ENCODE measurements around the gene PIRT.

Gene PIRT

GRCh38 chr17:10821770-10822169, 16.1 kb downstream of the PIRT start:
- DNase-seq (ENCODE audit: low read depth, low spot score): no peak

GRCh38 chr17:10821054-10821453, 16.8 kb downstream of the PIRT start:
- DNase-seq (ENCODE audit: low read depth, low spot score): no peak

GRCh38 chr17:10815319-10815718, 22.6 kb downstream of the PIRT start:
- no peak for DNase-seq (ENCODE audit: low read depth, low spot score)

- no peak for DNase-seq (ENCODE audit: low read depth, low spot score)
These were observed 23.8 kb downstream of the PIRT start for GRCh38 chr17:10814075-10814474.

- no peak for DNase-seq (ENCODE audit: low read depth, low spot score)
These were observed 25.2 kb downstream of the PIRT start for GRCh38 chr17:10812674-10813073.

GRCh38 chr17:10809605-10810004, 28.3 kb downstream of the PIRT start:
- no peak for DNase-seq (ENCODE audit: low read depth, low spot score)

- DNase-seq (ENCODE audit: low read depth, low spot score): no peak
These were observed 30.2 kb downstream of the PIRT start for GRCh38 chr17:10807704-10808128.

GRCh38 chr17:10806545-10807262, 31.2 kb downstream of the PIRT start:
- no peak for DNase-seq (ENCODE audit: low read depth, low spot score)

- DNase-seq (ENCODE audit: low read depth, low spot score): no peak
These were observed 32.0 kb downstream of the PIRT start for GRCh38 chr17:10805911-10806310.

- no peak for DNase-seq (ENCODE audit: low read depth, low spot score)
These were observed 33.3 kb downstream of the PIRT start for GRCh38 chr17:10804546-10804945.

GRCh38 chr17:10803830-10804475, 33.9 kb downstream of the PIRT start, which contains the start of gene TMEM238L:
Gene TMEM238L (minus strand): TSS chr17:10804099. CDS start chr17:10803963, 136 bp downstream.
- DNase-seq (ENCODE audit: low read depth, low spot score): no peak

GRCh38 chr17:10803350-10803749, 34.5 kb downstream of the PIRT start:
- no peak for DNase-seq (ENCODE audit: low read depth, low spot score)

GRCh38 chr17:10802496-10803284, 35.2 kb downstream of the PIRT start:
- no peak for DNase-seq (ENCODE audit: low read depth, low spot score)

GRCh38 chr17:10799407-10799806, 38.5 kb downstream of the PIRT start:
- no peak for DNase-seq (ENCODE audit: low read depth, low spot score)

- DNase-seq (ENCODE audit: low read depth, low spot score): no peak
These were observed 39.0 kb downstream of the PIRT start for GRCh38 chr17:10798910-10799309.

- DNase-seq (ENCODE audit: low read depth, low spot score): no peak
These were observed 39.5 kb downstream of the PIRT start for GRCh38 chr17:10798332-10798749.

- DNase-seq (ENCODE audit: low read depth, low spot score): no peak
These were observed 40.2 kb downstream of the PIRT start for GRCh38 chr17:10797476-10798328.

GRCh38 chr17:10793816-10794215, 44.1 kb downstream of the PIRT start:
- DNase-seq (ENCODE audit: low read depth, low spot score): no peak

- DNase-seq (ENCODE audit: low read depth, low spot score): no peak
These were observed 44.6 kb downstream of the PIRT start for GRCh38 chr17:10793256-10793655.

- no peak for DNase-seq (ENCODE audit: low read depth, low spot score)
These were observed 45.7 kb downstream of the PIRT start for GRCh38 chr17:10792151-10792550.

All from iPS DF 19.7 (cell line).